ENCODE measurements around the gene SLC6A4.
"Not testable (repeated sequence)": the region's sequence is repeated elsewhere in the genome, so short reads cannot be mapped to it uniquely, and the experiment has no call there.

The SLC6A4 gene

GRCh38 chr17:30238387-30239088 is 3.0 kb upstream of the SLC6A4 start:
- DNase-seq, result no peak

DNA sequence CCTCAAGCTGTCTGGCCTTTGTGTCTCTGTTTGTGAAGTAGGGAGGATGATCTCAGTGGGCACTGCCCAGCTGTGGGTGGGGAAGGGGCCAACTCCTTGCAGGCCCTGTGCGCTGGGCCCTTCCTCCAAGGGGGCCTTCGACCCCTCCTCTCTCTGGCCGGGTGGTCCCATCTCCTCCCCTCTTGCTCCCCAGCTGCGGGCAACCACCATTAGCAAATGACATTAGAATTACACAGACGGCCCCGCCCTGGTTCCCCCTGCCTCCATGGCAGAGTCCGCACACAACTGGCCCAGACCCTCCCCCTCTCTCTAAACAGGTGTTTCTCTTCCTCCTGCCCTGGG is 2.5 kb upstream of the SLC6A4 start:
- DNase-seq, result no peak

DNA sequence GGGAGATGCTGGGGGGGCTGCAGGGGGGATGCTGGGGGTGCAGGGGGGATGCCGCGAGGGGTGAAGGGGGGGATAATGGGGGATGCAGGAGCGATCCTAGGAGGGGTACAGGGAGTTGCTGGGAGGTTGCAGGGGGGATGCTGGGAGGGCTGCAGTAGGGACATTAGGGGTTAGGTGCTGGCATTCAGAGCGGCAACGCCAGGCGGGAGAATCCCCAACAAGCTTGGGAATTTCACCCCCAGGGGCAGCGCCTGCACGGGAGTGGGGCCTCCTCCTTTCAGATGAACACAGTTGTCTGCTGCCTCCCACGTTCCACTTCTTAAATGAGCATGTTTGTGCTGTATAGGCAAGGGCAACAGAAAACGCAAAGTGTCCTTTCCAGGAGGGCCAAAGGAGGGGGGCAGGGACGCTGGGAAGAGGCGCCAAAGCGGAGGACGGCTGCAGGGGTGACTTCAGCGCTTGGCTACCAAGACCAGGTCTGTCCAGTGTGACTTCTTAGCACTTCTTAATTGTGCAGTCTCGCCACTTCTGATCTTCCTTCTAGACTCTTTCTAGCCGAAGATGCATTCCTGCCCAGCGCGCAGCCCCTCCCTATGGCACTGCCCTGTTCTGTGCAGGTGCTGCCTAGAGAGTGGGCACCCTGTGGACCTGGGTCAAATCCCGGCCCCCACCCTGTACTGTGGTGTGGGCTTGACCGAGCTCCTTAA is 2.0 kb upstream of the SLC6A4 start:
- no peak for DNase-seq

DNA sequence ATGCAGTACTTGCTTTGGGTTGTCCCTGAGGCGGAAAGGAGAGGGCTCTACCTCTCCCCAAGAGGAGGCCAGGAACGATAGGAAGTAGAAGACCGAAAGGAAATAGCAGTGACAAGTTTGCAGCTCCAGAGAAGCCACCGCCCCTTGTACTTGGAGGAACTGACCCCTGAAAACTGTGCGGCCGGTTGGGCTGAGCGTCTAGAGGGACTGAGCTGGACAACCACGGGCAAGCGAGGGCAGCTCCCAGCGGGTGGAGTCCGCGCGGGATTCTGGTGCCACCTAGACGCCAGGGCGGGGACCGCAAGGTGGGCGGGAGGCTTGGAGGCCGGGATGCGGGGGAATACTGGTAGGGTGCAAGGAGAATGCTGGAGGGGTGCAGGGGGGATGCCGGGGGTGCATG is 1.3 kb upstream of the SLC6A4 start:
- peak; percentile 29 for DNase-seq

- DNase-seq, result no peak
Measured at GRCh38 chr17:30236297-30236624, 764 bp upstream of the SLC6A4 start.

- no peak for DNase-seq
Measured at GRCh38 chr17:30234964-30235363, 533 bp downstream of the SLC6A4 start.

DNA sequence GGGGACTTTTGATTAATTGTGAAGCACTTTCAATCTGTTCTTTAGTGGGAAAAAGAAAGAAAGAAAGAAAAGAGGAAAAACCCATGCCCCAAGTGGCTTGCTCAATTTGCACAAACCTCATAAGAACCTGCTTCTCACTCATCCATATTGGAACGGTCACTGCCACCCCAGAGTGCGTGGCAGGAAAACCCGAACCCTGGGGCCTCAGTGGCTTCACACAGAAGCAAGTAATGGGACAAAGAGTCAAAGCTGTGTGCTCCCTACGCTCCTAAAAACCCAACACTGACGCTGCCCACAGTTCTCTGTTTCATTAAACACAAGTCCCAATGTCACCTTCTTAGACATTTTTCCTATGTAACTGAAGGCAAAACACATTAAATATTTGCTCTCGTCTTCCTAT is 1.2 kb downstream of the SLC6A4 start:
- DNase-seq, result no peak

- no peak for DNase-seq
Measured at GRCh38 chr17:30232824-30233427, 2.6 kb downstream of the SLC6A4 start.

DNA sequence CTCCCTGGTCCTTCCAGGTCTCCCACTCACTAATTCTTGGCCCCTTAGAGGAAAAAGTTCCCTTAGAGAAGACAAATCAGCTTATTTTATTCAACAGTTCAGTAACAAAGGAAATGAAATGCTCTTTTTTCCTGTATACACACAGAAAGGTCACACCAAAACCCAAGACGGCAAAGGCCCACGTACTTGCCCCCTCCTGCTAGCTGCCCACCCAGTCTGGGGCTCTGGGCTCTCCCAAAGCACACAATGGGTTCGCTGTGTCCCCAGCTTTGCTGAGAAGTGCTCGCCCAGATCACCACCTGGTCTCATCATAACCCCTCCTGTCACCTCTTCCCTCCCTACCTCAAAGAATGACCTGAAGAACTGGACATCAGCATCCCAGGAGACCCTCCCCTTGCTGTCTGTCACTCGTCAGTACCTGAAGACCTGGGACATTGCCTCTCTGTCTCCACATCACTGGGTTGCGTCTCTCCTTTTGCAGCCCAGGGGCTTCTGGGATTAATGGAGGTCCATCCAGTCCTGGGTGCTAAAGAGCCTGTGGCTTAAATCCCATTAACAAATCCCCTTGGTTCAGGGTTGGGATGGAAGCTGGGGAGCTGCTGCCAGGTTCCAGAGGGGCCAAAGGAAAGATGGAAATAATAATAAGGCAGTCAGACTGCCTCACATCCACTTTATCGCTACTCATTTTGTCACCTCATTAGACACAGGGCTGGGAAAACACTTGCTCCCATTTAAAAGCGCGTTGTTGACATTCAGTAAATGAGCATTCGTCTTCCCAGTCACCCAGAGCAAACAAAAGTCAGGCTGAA is 3.3 kb downstream of the SLC6A4 start:
- no peak for DNase-seq

GRCh38 chr17:30230596-30231125 is 4.8 kb downstream of the SLC6A4 start:
- DNase-seq, result no peak

DNA sequence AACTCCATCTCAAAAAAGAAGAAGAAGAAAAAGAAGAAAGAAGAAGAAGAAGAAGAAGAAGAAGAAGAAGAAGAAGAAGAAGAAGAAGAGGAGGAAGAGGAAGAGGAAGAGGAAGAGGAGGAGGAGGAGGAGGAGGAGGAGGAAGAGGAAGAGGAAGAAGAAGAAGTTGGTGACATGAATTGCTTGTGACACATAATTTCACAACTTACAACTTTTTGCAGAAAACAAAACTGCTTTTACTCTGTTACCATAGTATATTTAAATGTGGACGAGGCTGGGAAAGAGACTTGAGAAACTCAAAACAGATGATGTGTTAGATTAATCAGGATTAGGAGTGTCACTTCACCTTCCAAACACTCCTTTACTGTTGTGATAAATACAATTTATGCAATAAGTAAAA is 5.5 kb downstream of the SLC6A4 start:
- DNase-seq, result not testable (repeated sequence)

DNA sequence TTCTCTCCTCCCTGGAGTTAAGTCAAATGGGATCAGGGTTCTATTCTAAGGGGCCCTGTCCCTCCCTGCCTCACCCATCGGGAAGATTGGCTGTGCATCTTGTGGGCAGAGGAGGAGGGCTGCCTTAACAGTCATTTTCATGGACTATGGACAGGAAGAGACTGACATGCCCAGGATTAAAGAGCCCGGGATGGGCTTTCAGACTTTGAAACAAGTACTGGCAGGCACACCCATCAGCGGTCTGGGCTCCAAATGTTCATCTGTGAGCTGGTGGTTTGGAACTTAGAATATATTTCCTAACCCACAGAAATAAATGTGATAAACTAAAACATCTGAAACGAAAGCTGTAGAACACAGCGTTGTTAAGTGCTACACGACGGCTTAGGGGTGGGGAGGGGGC is 6.5 kb downstream of the SLC6A4 start:
- DNase-seq, result no peak

GRCh38 chr17:30228011-30228410 is 7.5 kb downstream of the SLC6A4 start:
- no peak for DNase-seq

- DNase-seq, result no peak
Measured at GRCh38 chr17:30226878-30227277, 8.6 kb downstream of the SLC6A4 start.

DNA sequence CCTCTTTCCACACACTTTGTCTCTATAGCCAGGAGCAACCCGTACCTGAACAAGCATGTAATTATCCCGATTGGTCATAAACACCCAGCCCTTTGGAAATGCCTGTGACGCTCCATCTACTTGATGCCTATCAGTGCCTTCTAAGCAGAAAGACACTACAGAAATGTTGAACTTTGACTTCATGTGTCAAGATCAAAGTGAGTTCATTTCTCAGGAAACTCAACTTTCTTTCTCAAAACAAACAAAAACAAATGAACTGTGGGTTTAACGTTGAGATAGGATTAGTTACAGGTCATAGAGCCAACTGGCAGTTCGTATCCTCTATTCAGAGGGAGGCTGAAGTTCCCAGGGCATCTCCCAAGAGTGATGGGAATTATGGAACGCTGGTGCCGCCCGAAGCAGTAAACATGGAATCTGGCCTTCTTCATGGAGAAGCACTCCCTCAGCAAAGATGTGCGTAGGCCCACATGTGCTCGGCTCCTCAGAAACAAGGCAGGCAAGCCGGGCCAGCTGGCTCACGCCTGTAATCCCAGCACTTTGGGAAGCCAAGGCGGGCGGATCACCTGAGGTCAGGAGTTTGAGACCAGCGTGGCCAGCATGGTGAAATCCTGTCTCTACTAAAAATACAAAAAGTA is 9.5 kb downstream of the SLC6A4 start:
- no peak for DNase-seq

GRCh38 chr17:30225112-30225511 is 10.4 kb downstream of the SLC6A4 start:
- no peak for DNase-seq

DNA sequence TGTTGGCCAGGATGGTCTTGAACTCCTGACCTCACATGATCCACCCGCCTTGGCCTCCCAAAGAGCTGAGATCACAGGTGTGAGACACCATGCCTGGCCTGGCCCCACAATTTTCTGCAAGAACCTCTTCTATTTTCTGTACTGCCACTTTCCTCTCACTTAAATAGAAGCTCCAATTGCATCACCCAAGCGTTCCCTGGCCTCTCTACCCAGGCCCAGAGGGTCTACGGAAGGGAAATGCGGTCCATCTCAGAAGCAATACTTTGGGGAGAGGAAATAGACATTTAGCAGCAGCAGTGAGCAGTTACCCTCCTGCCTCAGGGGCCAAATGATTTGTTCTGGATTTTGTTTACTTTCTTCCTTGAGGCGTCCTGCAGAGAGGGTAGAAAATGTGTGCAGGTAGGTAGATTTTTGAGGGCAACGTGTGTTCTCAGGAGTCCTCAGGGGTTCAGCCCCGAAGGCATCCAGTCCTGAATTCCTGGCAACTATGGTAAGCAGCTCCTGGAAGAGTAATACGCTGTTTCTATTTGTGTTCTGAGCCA is 11.0 kb downstream of the SLC6A4 start:
- DNase-seq, result no peak

DNA sequence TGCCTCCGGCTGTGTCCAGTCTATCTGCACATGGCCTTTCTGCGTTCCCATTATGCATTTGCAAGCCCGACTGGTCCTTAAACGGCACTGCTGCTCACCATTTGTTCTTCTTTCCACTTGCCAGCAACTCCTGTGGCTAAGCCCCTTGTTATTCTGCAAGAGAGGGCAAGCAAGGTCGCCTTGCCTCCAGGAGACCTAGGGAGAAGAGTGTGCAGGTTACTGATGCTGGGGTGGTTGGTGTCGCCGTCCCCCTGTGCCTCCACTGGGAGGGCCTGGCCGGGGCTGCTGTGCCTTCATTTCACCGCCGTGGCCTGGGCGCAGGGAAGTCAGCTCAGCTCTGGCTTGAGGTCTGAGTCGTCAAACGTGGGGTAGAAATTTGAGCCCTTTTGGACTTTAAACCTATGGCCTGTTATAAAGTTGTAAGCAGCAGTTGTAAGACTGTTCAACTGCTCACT is 12.7 kb downstream of the SLC6A4 start:
- no peak for DNase-seq

DNA sequence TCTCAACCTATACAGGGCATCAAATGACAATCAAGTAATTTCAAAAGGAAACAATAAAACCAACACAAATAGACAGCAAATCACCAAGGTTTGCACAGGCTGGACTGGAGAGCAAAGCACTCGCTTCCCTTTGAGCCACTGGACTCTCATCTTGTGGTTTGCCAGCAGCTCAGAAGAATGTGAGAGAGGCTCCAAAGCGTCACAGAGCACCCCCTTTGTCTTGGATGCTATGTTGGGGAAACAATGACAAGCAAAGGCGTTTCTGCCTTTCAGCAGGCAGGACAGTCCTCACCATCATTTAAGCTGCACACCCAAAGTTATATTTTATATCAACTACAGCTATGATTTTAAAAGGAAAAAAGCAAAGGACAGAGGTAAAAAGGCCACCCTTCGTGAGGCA is 13.2 kb downstream of the SLC6A4 start:
- DNase-seq, result no peak

DNA sequence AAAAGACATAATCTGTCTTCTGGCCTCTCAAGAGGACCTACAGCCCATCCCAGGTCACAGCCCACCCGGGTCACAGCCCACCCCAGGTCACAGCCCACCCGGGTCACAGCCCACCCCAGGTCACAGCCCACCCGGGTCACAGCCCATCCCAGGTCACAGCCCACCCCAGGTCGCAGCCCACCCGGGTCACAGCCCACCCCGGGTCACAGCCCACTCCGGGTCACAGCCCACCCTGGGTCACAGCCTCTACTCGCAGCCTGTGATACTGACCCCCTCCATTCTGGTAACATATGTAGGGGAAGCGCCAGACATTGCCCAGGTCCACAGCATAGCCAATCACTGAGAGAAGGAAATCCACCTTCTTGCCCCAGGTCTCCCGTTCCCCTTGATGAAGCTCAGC is 14.2 kb downstream of the SLC6A4 start:
- DNase-seq, result no peak

GRCh38 chr17:30220414-30220813 is 15.1 kb downstream of the SLC6A4 start:
- DNase-seq, result no peak

DNA sequence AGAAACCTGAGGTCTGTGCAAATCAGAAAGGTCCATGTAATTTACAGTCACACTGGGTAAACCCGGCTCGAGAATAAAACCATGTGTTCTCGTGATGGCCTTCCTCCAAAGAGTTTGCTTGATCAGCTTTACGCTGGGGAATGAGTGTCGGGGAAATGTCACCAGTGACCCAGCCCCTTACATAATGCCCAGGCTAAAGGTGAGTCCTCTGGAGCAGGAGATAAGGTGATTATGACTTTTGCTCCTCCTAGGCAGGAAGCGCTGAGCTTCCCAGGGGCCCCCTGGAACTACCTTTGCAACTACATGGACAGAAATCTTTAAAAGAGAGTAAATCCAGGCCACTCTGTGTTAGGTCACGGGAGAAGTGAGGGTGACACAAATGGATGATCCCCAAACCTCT is 15.7 kb downstream of the SLC6A4 start:
- no peak for DNase-seq

- no peak for DNase-seq
Measured at GRCh38 chr17:30219315-30219714, 16.2 kb downstream of the SLC6A4 start.
